HT1080 (cell line): Measurements from ENCODE around the gene MTARC2. TPM values are rescaled to one million over a fixed set of nuclear protein-coding genes. Genes with fewer than 3 reads are reported as not detected.
A peak's percentile ranks its signal among the peaks of the same experiment; 100 is the strongest.

Experiments used
- DNase-seq: peaks from one replicate; pipeline ENCODE4 v3.0.0-alpha.2; 2015; ENCODE audit warnings: low read depth
- total RNA-seq: library from RNA; depleted of rRNA; stranded (reverse); fragments of >200 nt; shearing (Covaris generic); gene quantifications from 2 replicates; pipeline ENCODE4 v1.2.3, GENCODE V29; 2014

The MTARC2 gene
- total RNA-seq, 1 experiment from 2014 or later, result 2.7 TPM

GRCh38 chr1:220768126-220768601 lies 20.0 kb downstream of the MTARC2 start:
- no peak for DNase-seq

GRCh38 chr1:220769205-220769604 lies 21.1 kb downstream of the MTARC2 start:
- DNase-seq, result no peak

DNA sequence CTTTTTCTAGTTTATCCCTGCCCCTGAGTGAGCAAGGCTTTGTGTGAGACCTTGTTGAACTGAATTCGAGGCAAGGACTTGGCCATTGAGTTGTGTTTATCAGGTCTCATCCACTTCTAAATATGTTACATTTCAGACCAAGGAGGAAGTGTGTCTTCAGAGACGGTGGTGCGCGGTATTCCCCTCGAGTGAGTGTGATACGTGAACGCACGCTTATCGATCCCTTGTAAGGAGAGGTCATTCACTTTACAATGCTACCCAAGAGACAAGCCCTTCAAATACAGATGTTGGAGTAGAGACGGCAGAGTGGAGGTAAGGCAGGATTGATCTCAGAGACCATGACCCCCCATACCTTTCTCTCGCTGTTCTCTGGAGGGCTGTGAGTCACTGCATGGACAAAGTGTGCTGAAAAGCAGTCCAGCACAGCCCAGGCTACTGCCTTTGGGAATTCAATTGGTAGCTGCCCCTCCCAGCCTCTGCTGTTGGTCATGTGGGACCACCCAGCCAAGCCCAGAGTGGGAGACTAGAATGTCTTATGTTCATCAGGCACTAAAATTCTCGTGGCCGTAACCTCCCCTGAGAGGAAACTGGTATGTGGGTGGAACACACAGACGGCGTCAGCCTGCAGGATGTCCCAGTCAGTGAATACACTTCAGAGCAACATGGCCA lies 22.3 kb downstream of the MTARC2 start:
- DNase-seq, result no peak

DNA sequence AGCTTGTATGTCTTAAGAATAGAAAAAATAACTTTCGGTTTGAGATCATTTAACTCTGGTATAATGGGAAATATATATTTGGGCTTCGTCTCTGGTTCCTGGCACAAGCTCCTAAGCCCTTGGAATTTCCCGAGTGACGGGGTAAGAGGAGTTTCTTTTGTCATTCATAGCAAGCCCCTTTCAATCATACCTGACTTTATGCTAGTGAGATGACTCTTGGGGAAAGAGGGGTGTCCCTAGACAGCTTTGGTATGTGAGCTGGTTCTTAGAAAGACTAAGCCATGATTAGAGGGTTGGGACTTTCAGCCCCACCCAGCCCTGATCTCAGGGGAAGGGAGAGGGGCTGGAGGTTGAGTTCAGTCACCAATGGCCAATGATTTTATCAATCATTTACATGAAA lies 24.7 kb downstream of the MTARC2 start:
- no peak for DNase-seq

GRCh38 chr1:220775240-220775853 lies 27.2 kb downstream of the MTARC2 start:
- peak; percentile 8 for DNase-seq

GRCh38 chr1:220776254-220776653 lies 28.1 kb downstream of the MTARC2 start:
- no peak for DNase-seq

DNA sequence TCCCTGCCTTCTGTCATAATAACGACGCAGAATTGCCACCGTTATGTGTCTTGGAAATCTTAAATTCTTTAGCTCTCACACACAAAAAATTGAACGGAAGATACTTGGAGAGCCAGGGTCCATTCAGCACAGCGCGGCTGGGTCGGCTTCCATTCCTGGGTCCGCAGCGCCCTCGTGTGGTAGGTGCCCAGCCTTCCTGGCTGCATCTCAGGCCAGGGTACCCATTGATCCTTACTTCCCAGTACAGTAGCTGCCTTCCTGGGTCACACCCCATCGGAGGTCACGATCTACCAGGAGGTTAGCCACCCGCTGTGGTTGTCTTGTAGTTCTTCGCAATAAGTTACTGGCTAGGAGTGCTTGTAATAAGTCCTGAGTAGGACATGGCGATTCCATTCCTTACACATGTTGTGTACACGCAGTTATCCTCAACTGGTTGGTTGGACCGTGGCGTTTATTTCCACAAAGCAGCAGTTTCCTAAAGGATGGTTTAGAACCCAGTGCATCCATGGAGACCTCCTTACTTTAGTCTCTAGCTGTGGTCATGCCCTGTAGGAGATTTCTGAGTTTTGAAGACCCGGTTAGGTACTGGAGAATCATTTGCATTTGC lies 28.7 kb downstream of the MTARC2 start:
- peak; percentile 58 for DNase-seq

GRCh38 chr1:220783453-220783852 lies 35.3 kb downstream of the MTARC2 start:
- no peak for DNase-seq

DNA sequence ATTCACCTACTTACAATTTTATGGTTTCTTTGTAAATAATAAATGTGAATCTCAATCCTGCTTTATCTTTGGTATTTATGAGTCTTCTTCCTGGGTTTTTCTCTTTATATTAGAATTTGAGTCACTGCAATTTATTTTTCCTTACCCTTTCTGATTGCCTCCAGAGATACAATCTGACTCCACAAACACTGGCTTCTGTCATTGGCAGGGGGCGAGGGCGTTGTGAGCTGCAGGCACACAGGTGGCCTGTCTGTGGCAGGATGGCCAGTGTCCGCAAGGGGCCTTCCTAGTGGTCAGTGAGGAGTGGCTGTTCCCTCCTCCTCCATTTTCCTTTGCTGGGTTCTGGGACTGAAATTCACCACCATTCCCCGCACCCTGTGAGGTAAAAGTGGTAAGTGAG lies 36.6 kb downstream of the MTARC2 start:
- DNase-seq, result no peak

GRCh38 chr1:220785166-220786056 lies 37.3 kb downstream of the MTARC2 start:
- no peak for DNase-seq

DNA sequence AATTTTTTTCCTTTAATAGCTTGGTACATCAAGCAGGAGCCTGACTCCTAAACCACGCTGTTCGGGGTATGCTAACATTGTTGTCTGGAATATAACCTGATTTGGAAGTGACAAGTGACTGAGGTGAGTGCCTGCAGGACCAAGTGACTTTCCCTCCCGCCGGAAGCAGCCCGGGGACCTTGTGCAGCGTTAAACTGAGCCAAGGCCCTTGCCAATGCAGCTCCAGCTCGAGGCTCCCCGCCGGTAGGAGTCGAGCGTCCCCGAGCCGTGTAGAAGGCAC lies 37.9 kb downstream of the MTARC2 start:
- no peak for DNase-seq

GRCh38 chr1:220786337-220787068 lies 38.4 kb downstream of the MTARC2 start, which contains the start of gene MTARC1:
MTARC1 (plus strand) TSS chr1:220786913; CDS start chr1:220786945, 32 bp downstream.
- DNase-seq, result no peak

GRCh38 chr1:220787069-220787619 lies 39.0 kb downstream of the MTARC2 start:
- DNase-seq, result no peak

DNA sequence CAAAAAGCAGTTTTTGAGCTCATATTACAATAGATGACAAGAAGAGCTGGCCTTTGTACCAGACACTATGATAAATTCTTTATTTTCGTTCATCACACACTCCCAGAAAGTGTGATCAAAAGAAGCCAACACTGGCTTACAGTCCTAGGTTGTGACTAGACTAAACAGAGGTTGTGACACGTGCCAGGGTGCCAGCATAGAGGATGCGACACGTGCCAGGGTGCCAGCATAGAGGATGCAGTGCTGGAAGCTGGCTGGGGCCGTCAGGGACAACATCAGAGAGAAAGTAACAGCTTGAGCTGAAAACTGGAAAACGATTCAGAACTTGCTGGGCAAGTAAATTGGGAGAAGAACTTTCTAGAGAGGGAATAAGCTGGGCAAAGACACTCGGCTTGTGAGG lies 40.8 kb downstream of the MTARC2 start:
- DNase-seq, result no peak

DNA sequence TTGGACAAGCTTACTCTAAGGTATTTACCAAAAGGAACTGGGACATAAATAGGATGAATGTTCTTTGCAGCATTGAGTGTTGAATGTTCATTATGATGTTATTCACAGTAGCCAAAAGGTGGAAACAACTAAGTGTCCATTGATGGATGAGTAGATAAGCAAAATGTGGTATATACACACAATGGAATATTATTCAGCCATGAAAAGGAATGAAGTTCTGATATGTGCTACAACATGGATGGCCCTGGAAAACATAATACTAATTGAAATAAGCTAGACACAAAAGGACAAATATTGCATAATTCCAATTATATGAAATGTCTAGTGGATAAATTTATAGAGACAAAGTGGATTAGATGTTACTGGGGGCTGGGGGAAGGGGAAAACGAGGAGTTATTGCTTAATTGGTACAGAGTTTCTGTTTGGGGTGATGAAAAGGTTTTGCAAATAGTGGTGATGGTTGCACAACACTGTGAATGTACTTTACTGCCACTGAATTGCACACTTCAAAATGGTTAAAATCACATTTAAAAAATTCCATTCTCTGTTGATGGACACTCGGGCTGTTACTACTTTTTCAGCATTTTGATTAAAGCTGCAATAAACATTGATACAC lies 41.5 kb downstream of the MTARC2 start:
- DNase-seq, result no peak

GRCh38 chr1:220791285-220791684 lies 43.2 kb downstream of the MTARC2 start:
- DNase-seq, result peak; percentile 11

DNA sequence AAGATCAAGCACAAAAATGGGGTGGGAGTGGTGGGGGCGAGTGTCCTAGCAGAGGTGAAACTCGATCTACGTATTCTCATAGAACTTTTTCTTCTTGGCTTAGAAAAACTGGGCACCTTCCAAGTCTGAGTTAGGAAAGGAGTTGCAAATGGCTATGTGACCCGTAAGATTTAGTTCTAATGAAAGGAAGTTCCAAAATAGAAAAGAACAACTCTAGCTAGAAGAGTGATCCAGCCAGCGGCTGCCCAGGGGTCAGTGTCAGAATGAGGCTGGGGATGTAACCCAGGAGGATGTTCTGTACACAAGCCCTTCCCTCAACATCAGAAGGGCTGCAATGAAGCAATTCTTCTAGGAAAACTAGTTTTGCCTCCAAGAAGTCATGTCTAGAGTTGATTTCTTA lies 43.8 kb downstream of the MTARC2 start:
- DNase-seq, result no peak

DNA sequence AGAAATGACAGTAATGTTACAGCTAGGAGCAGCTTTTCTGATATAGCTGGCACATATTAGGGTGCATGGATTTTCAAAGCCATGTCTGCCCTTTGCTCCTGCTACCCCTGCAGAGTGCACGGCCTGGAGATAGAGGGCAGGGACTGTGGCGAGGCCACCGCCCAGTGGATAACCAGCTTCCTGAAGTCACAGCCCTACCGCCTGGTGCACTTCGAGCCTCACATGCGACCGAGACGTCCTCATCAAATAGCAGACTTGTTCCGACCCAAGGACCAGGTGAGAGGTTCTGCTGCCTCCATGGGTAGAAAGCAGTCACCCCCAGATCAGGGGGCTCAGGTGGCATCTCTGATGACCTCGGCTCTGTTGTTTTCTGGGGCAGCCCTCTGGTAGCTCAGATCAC lies 48.4 kb downstream of the MTARC2 start:
- no peak for DNase-seq

DNA sequence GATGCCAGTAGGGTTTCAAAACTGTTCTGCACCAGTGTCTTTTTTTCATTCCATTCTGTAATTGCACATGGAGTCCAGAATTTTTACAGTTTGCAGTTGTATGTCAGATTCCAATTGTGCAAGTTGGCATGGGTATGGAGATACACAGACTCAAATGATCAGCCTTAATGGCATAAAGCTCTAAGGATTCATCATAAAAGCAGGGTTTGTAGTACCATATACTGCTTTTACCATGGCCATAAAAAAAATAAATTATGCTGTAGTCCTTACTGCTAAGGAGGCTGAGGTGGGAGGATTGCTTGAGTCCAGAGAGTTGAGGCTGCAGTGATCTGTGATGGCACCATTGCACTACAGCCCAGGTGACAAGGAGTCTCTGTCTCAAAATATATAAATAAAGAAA lies 48.9 kb downstream of the MTARC2 start:
- DNase-seq, result no peak

DNA sequence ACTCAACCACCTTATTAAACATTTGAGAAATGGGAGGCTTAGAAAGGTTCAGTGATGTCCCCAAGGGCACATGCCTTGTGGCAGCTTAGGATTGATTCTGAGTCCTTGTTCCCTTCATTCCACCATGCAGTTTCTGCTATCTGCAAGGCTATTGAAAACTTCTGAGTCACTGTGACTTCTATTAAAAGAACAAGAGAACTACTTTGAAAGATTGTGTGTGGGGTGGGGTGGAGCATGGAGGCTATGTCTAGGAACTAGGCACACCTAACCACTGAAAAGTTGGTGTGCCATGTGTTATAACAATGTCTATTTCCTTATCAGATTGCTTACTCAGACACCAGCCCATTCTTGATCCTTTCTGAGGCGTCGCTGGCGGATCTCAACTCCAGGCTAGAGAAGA lies 49.4 kb downstream of the MTARC2 start:
- DNase-seq, result no peak
